Measurements from ENCODE around the gene LARP6.
"Not testable (repeated sequence)": the region's sequence is repeated elsewhere in the genome, so short reads cannot be mapped to it uniquely, and the experiment has no call there.

The LARP6 gene

DNA sequence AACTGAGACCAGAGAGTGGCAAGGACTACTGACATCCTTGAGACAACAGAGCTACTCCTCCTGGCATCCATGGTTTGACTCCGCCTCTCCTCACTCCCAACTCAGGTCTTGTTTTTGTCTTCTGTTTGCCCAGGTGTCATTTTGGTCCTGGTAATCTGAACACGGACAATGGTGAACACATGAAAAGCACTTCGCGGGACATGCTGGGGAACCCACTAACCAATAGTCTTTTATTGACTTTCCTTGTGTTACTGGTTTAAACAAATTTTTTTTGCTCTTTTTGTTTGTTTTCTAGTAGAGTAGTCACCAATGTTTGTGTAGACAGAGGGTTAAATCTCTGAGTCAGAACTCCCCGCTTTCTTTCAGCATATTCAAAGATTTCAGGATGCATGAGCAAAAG is 38.4 kb downstream of the LARP6 start (continued):
- no peak for TF ChIP-seq PPARA (CRISPR knock-in tag; IDR thresholded peaks at IDR 0.05; ENCODE audit: borderline replicate concordance)
- TF ChIP-seq ARNTL (CRISPR knock-in tag; IDR thresholded peaks at IDR 0.05; ENCODE audit: borderline replicate concordance, low read depth), result no peak
- no peak for TF ChIP-seq POU6F1 (CRISPR knock-in tag; IDR thresholded peaks at IDR 0.05; ENCODE audit: borderline replicate concordance, low read depth)

- not testable (repeated sequence) for ATAC-seq
Observed at GRCh38 chr15:70815011-70815410, 38.9 kb downstream of the LARP6 start.

GRCh38 chr15:70812827-70813364 is 41.1 kb downstream of the LARP6 start:
- no peak for ATAC-seq
- TF ChIP-seq TOX (CRISPR knock-in tag; IDR thresholded peaks at IDR 0.05; ENCODE audit: borderline replicate concordance), result no peak
- no peak for TF ChIP-seq PATZ1 (CRISPR knock-in tag; IDR thresholded peaks at IDR 0.05; ENCODE audit: borderline replicate concordance)
- no peak for TF ChIP-seq POU6F1 (CRISPR knock-in tag; IDR thresholded peaks at IDR 0.05; ENCODE audit: borderline replicate concordance, low read depth)
- no peak for TF ChIP-seq RARB (CRISPR knock-in tag; IDR thresholded peaks at IDR 0.05)
- no peak for TF ChIP-seq BACH2 (CRISPR knock-in tag; IDR thresholded peaks at IDR 0.05; ENCODE audit: borderline replicate concordance)
- no peak for TF ChIP-seq SNAI2 (CRISPR knock-in tag; IDR thresholded peaks at IDR 0.05)
- TF ChIP-seq GLIS3 (CRISPR knock-in tag; IDR thresholded peaks at IDR 0.05), result no peak

DNA sequence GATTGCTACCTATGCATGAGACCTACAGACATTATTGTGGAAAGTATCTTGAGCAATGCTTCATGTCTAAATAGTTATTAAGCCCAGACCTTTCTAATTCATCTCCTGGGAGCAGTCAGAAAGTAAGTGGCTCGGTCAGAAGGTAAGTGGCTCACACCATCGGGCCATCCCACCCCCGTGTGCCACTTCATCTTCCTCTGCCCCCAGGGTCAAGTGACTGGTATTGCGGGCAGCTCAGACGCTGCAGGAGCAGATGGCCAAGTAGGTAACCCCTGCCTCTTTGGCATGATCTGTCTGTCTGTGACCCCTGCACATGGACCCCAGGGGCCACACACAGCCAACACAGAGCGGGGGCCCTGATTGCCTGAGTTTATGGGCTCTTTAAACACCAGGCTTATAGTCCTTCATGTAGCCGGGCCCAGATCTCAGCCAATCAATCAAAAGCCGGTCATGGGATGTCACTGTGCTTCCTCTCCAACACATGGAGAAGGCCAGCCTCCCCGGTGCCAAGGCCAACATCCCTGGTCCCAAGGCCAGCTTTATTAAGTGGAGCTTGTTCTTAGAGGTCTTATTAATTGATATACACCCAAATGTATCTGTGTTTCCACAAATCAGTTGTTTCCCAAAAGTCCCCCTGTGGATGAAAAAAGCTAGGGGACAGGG is 42.9 kb downstream of the LARP6 start:
- peak; percentile 27; the same call in 1 of the 3 replicates for ATAC-seq
- TF ChIP-seq PATZ1 (CRISPR knock-in tag; IDR thresholded peaks at IDR 0.05; ENCODE audit: borderline replicate concordance), result no peak
- TF ChIP-seq, protein P1, sequence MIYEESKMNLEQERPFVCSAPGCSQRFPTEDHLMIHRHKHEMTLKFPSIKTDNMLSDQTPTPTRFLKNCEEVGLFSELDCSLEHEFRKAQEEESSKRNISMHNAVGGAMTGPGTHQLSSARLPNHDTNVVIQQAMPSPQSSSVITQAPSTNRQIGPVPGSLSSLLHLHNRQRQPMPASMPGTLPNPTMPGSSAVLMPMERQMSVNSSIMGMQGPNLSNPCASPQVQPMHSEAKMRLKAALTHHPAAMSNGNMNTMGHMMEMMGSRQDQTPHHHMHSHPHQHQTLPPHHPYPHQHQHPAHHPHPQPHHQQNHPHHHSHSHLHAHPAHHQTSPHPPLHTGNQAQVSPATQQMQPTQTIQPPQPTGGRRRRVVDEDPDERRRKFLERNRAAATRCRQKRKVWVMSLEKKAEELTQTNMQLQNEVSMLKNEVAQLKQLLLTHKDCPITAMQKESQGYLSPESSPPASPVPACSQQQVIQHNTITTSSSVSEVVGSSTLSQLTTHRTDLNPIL (CRISPR knock-in tag; IDR thresholded peaks at IDR 0.05; ENCODE audit: low read depth), result no peak
- TF ChIP-seq ISL1 (CRISPR knock-in tag; IDR thresholded peaks at IDR 0.05), result no peak
- TF ChIP-seq BACH2 (CRISPR knock-in tag; IDR thresholded peaks at IDR 0.05; ENCODE audit: borderline replicate concordance), result no peak
- TF ChIP-seq GLIS3 (CRISPR knock-in tag; IDR thresholded peaks at IDR 0.05), result no peak
- no peak for TF ChIP-seq ARNTL (CRISPR knock-in tag; IDR thresholded peaks at IDR 0.05; ENCODE audit: borderline replicate concordance, low read depth)
- TF ChIP-seq ZNF8 (CRISPR knock-in tag; IDR thresholded peaks at IDR 0.05), result no peak
- no peak for TF ChIP-seq ZFP3 (CRISPR knock-in tag; IDR thresholded peaks at IDR 0.05)
- no peak for TF ChIP-seq ZNF70 (CRISPR knock-in tag; IDR thresholded peaks at IDR 0.05)
- TF ChIP-seq CSDC2 (CRISPR knock-in tag; IDR thresholded peaks at IDR 0.05), result no peak
- no peak for TF ChIP-seq TCF4 (CRISPR knock-in tag; IDR thresholded peaks at IDR 0.05; ENCODE audit: borderline replicate concordance)
- TF ChIP-seq OSR1 (CRISPR knock-in tag; IDR thresholded peaks at IDR 0.05), result no peak
- no peak for TF ChIP-seq ZNF565 (CRISPR knock-in tag; conservative IDR thresholded peaks at IDR 0.05; ENCODE audit: low read depth)
- TF ChIP-seq, protein P2, sequence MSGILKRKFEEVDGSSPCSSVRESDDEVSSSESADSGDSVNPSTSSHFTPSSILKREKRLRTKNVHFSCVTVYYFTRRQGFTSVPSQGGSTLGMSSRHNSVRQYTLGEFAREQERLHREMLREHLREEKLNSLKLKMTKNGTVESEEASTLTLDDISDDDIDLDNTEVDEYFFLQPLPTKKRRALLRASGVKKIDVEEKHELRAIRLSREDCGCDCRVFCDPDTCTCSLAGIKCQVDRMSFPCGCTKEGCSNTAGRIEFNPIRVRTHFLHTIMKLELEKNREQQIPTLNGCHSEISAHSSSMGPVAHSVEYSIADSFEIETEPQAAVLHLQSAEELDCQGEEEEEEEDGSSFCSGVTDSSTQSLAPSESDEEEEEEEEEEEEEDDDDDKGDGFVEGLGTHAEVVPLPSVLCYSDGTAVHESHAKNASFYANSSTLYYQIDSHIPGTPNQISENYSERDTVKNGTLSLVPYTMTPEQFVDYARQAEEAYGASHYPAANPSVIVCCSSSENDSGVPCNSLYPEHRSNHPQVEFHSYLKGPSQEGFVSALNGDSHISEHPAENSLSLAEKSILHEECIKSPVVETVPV (CRISPR knock-in tag; IDR thresholded peaks at IDR 0.05), result no peak
- TF ChIP-seq ZFP30 (CRISPR knock-in tag; IDR thresholded peaks at IDR 0.05), result no peak
- TF ChIP-seq TSHZ2 (CRISPR knock-in tag; IDR thresholded peaks at IDR 0.05), result no peak
- no peak for TF ChIP-seq SNAI2 (CRISPR knock-in tag; IDR thresholded peaks at IDR 0.05)
- TF ChIP-seq ESRRG (CRISPR knock-in tag; IDR thresholded peaks at IDR 0.05), result no peak
